Measurements from ENCODE around the gene RAPGEF5.

DNA sequence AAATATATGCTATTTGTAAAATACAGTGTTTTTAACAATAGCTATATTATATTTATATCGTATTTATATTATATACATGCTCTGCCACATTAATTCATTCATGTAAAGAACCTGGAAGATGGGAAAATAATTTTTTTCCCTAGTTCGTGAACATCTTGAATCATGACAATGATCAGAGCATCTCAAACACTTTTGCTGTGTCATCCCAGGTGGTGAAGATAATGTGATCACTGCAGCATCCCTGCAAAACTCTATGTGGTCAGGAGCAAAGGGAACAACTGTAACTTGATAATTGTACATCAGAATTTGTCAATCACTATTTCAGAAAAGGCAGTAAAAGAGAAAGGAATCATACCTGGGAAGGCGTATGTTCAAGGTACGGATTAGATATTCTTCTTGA, 39.3 kb downstream of the RAPGEF5 start:
- TF ChIP-seq, protein P1, sequence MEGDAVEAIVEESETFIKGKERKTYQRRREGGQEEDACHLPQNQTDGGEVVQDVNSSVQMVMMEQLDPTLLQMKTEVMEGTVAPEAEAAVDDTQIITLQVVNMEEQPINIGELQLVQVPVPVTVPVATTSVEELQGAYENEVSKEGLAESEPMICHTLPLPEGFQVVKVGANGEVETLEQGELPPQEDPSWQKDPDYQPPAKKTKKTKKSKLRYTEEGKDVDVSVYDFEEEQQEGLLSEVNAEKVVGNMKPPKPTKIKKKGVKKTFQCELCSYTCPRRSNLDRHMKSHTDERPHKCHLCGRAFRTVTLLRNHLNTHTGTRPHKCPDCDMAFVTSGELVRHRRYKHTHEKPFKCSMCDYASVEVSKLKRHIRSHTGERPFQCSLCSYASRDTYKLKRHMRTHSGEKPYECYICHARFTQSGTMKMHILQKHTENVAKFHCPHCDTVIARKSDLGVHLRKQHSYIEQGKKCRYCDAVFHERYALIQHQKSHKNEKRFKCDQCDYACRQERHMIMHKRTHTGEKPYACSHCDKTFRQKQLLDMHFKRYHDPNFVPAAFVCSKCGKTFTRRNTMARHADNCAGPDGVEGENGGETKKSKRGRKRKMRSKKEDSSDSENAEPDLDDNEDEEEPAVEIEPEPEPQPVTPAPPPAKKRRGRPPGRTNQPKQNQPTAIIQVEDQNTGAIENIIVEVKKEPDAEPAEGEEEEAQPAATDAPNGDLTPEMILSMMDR (conservative IDR thresholded peaks at IDR 0.05): no peak
- TF ChIP-seq ZFX (IDR thresholded peaks at IDR 0.05): no peak

All from C4-2B (cell line).